B cell (primary cell): ENCODE results near the gene ARHGAP35. TPM values are rescaled to one million over a fixed set of nuclear protein-coding genes. Genes with fewer than 3 reads are reported as not detected.

Experiments
- ATAC-seq: fragments of 200-7000 bp; cut with Tn5 transposase; one replicate; pipeline ENCODE4 v1.10.0; 2021; ENCODE audit warnings: low read depth, mild to moderate bottlenecking, moderate number of reproducible peaks, moderate library complexity
- CTCF ChIA-PET: fragments of 350-600 bp; sonication (Branson Sonifier 250); formaldehyde crosslinking; loops from one replicate; lab custom pipeline; 2021; ENCODE audit warnings: antibody characterized with exemption, inconsistent platforms; lab: Charles Lee
- POLR2A ChIA-PET: fragments of 350-600 bp; sonication (Branson Sonifier 250); formaldehyde crosslinking; loops from one replicate; lab custom pipeline; 2021; ENCODE audit warnings: antibody characterized with exemption; lab: Charles Lee
- DNase-seq: peaks from one replicate; pipeline ENCODE4 v3.0.0; 2013
- H2AFZ ChIP-seq: 2 replicates; pipeline ENCODE4 v1.6.1; 2012; ENCODE audit warnings: mild to moderate bottlenecking, low read depth, low read length; ENCODE audit not compliant: insufficient read depth, poor library complexity, severe bottlenecking
- H3K27ac ChIP-seq, 2 donors: 1 replicate in 1 of 2; 2 replicates in 1 of 2; pipeline ENCODE4 v1.5.1; 2012 to 2013; ENCODE audit warnings: low read length in 2 of 2, mild to moderate bottlenecking in 2 of 2, moderate library complexity in 1 of 2
- H3K27me3 ChIP-seq, 4 experiments: fragments of 200-600 bp in 1 of 4; sonication (generic) in 1 of 4; replicated peaks in 1 of 4; 1 replicate in 2 of 4; 2 replicates in 2 of 4; pipeline versions ENCODE4 v1.6.1 to v1.7.0; 2013 to 2016; ENCODE audit warnings: low read length in 3 of 4, mild to moderate bottlenecking in 2 of 4, mixed read lengths in 1 of 4, moderate library complexity in 1 of 4; ENCODE audit not compliant: insufficient read depth in 4 of 4, control insufficient read depth in 3 of 4; ENCODE audit errors: control extremely low read depth in 1 of 4
- H3K36me3 ChIP-seq, 2 experiments: replicated peaks in 1 of 2; 1 replicate in 1 of 2; 2 replicates in 1 of 2; pipeline versions ENCODE4 v1.6.1 to v1.7.1; 2013; ENCODE audit warnings: low read length in 1 of 2; ENCODE audit not compliant: insufficient read depth in 2 of 2, control insufficient read depth in 1 of 2; ENCODE audit errors: control extremely low read depth in 1 of 2, extremely low read depth in 1 of 2
- H3K4me1 ChIP-seq, 2 donors: fragments of 200-600 bp in 1 of 2; sonication (generic) in 1 of 2; 1 replicate in 1 of 2; 2 replicates in 1 of 2; pipeline versions ENCODE4 v1.5.1 to v1.6.1; 2013 to 2017; ENCODE audit warnings: low read length in 2 of 2; ENCODE audit not compliant: control insufficient read depth in 2 of 2, insufficient read depth in 2 of 2
- H3K4me2 ChIP-seq: replicated peaks from 2 replicates; pipeline ENCODE3; 2012; ENCODE audit warnings: mild to moderate bottlenecking, low read depth, low read length; ENCODE audit not compliant: poor library complexity, severe bottlenecking
- H3K4me3 ChIP-seq, 5 experiments: fragments of 200-600 bp in 1 of 5; sonication (generic) in 1 of 5; 1 replicate in 3 of 5; 2 replicates in 2 of 5; pipeline versions ENCODE4 v1.5.1 to v1.7.0; 2011 to 2016; ENCODE audit warnings: low read length in 4 of 5, mild to moderate bottlenecking in 4 of 5, low read depth in 2 of 5, control low read depth in 1 of 5, moderate library complexity in 1 of 5; ENCODE audit not compliant: insufficient read depth in 1 of 5; ENCODE audit errors: control extremely low read depth in 1 of 5, extremely low read depth in 1 of 5
- H3K79me2 ChIP-seq: fragments of 200-600 bp; sonication (generic); one replicate; pipeline ENCODE4 v1.6.0; 2016; ENCODE audit warnings: low read length; ENCODE audit not compliant: control insufficient read depth, insufficient read depth
- H3K9ac ChIP-seq: fragments of 200-600 bp; sonication (generic); 2 replicates; pipeline ENCODE4 v1.6.1; 2017; ENCODE audit warnings: mild to moderate bottlenecking, low read length, moderate library complexity
- H3K9me3 ChIP-seq, 3 donors: one replicate each; pipeline versions ENCODE4 v1.6.1 to v1.7.1; 2013; ENCODE audit warnings: low read length in 2 of 3; ENCODE audit not compliant: control insufficient read depth in 2 of 3, insufficient read depth in 1 of 3; ENCODE audit errors: control extremely low read depth in 1 of 3
- H4K20me1 ChIP-seq: 2 replicates; pipeline ENCODE4 v1.6.0; 2012; ENCODE audit warnings: mild to moderate bottlenecking, low read length; ENCODE audit not compliant: insufficient read depth, control insufficient read depth, poor library complexity, severe bottlenecking
- H3K27ac Mint-ChIP-seq: one replicate; pipeline ENCODE4 v1.8.0; 2021; ENCODE audit warnings: mixed read lengths
- H3K27me3 Mint-ChIP-seq: one replicate; pipeline ENCODE4 v1.8.0; 2021; ENCODE audit warnings: mixed read lengths
- H3K4me1 Mint-ChIP-seq: one replicate; pipeline ENCODE4 v1.8.0; 2021; ENCODE audit warnings: mixed read lengths
- H3K4me3 Mint-ChIP-seq: one replicate; pipeline ENCODE4 v1.8.0; 2021; ENCODE audit warnings: mixed read lengths
- H3K9me3 Mint-ChIP-seq: one replicate; pipeline ENCODE4 v1.8.0; 2022; ENCODE audit warnings: mixed read lengths; ENCODE audit not compliant: insufficient read depth
- EZH2 ChIP-seq: IDR thresholded peaks from 2 replicates; pipeline ENCODE4 v1.6.1; 2012; ENCODE audit warnings: borderline replicate concordance, low read depth, mild to moderate bottlenecking, moderate library complexity, low read length; ENCODE audit not compliant: insufficient read depth, poor library complexity, severe bottlenecking
- WGBS: methylation state at CpG from one replicate; pipeline ENCODE4 v1.1.5; 2013; ENCODE audit warnings: missing lambda C conversion rate; ENCODE audit not compliant: insufficient coverage; 5-methylcytosine and 5-hydroxymethylcytosine counted together
- intact Hi-C: fragments of 100-400 bp; cut with micrococcal nuclease; formaldehyde crosslinking; loops from one replicate; pipeline ENCODE4 v1.10.0; 2022
- polyA plus RNA-seq: library from polyadenylated mRNA; depleted of rRNA; stranded (reverse); fragments of >200 nt; gene quantifications from 2 replicates; pipeline ENCODE4 v1.2.3, GENCODE V29; 2012
- total RNA-seq, 2 donors: library from RNA; stranded (reverse); fragments of 120-200 nt in 1 of 2; gene quantifications; 1 replicate in 1 of 2; 2 replicates in 1 of 2; pipeline versions ENCODE4 v1.2.3 to v1.2.4, GENCODE V29; 2013 to 2022
- TF ChIP-seq, protein P1 (sequence below): fragments of 200-600 bp; IDR thresholded peaks from one replicate; pipeline ENCODE4 v1.8.0; 2022; ENCODE audit warnings: antibody characterized with exemption, mild to moderate bottlenecking

The ARHGAP35 gene
- total and polyA plus RNA-seq, 2 donors (not counting 1 experiment from before 2014, with no cell fraction given), result 9.6 to 31.3 TPM

DNA sequence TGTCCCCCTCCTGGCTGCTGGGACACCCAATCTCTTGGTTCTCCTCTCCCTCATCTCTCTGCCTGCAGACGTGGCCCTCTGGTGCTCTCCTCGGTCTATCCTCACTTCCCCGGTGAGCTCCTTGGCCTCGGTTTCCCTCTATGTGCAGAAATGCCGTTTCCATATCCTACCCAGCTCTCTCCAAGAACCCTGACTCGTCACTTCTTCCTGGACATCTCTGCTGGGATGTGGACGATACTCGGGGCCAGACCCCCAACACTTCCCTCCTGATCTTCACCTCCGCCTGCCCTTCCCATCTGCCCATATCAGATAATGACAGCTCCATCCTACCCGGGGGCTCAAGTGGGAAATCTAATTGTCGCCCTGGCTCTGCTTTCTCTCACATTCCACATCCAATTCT lies 18.0 kb upstream of the ARHGAP35 start:
- H3K9me3 ChIP-seq, result no peaks in the 10 kb centered on the region
- intact Hi-C loops, result loop anchor here (5.0 kb wide), 1 partner anchor 315 kb away; no protein-coding TSS in a partner anchor
- no peak overlapping the region for H3K27ac Mint-ChIP-seq
- no peaks in the 10 kb centered on the region for H4K20me1 ChIP-seq
- peaks cover 8 to 16% of the 10 kb centered on the region in 2 donors for H3K4me1 ChIP-seq
- peaks cover 14% of the 10 kb centered on the region for H3K4me1 Mint-ChIP-seq
- H3K9ac ChIP-seq, result no peak overlapping the region
- peaks cover 0 to 24% of the 10 kb centered on the region in 2 experiments for H3K36me3 ChIP-seq
- ATAC-seq (no peak), DNase-seq (no peak)
- H3K4me2 ChIP-seq, result no peak overlapping the region
- no peak overlapping the region for H3K4me3 Mint-ChIP-seq
- H3K79me2 ChIP-seq, result peaks cover 24% of the 10 kb centered on the region
- ChIA-PET CTCF (interaction anchor here (4.2 to 8.5 kb wide), 3 partner anchors 77 to 94 kb away, joined by 51 to 245 read pairs (median 54); no protein-coding TSS in a partner anchor), POLR2A (no interaction called here)
- H3K27ac ChIP-seq, result no peak overlapping the region
- H3K4me3 ChIP-seq, result no peak overlapping the region
- H2AFZ ChIP-seq, result no peak overlapping the region
- no peak for TF ChIP-seq EZH2
- TF ChIP-seq, protein P1, sequence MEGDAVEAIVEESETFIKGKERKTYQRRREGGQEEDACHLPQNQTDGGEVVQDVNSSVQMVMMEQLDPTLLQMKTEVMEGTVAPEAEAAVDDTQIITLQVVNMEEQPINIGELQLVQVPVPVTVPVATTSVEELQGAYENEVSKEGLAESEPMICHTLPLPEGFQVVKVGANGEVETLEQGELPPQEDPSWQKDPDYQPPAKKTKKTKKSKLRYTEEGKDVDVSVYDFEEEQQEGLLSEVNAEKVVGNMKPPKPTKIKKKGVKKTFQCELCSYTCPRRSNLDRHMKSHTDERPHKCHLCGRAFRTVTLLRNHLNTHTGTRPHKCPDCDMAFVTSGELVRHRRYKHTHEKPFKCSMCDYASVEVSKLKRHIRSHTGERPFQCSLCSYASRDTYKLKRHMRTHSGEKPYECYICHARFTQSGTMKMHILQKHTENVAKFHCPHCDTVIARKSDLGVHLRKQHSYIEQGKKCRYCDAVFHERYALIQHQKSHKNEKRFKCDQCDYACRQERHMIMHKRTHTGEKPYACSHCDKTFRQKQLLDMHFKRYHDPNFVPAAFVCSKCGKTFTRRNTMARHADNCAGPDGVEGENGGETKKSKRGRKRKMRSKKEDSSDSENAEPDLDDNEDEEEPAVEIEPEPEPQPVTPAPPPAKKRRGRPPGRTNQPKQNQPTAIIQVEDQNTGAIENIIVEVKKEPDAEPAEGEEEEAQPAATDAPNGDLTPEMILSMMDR, result no peak
- no peaks in the 10 kb centered on the region for H3K27me3 Mint-ChIP-seq
- H3K9me3 Mint-ChIP-seq, result no peaks in the 10 kb centered on the region
- no peaks in the 10 kb centered on the region for H3K27me3 ChIP-seq
- 91% methylated on average over 11 of the region's 11 CpGs for WGBS

DNA sequence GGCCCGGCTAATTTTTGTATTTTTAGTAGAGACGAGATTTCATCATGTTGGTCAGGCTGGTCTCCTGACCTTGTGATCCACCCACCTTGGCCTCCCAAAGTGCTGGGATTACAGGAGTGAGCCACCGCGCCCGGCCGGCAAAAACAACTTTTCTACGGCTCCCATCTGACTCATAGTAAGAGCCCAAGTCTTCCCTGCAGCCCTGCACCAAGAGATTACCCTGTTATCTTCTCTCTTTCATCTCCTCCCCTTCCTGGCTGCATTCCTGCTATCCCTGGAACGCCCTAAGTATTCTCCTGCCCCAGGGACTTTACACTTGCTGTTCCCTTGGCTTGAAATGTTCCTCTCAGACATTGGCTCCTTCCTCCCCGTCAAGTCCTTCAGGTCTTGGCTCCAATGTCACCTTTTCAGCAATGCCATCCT lies 16.7 kb upstream of the ARHGAP35 start:
- no peaks in the 10 kb centered on the region for H3K9me3 Mint-ChIP-seq
- Histone ChIP-seq H3K27me3 (no peaks in the 10 kb centered on the region), H2AFZ (no peak overlapping the region), H3K79me2 (peaks cover 35% of the 10 kb centered on the region), H4K20me1 (peaks cover under 1% of the 10 kb centered on the region), H3K4me1 (peaks cover 8 to 16% of the 10 kb centered on the region in 2 donors), H3K4me3 (no peak overlapping the region), H3K36me3 (peaks cover 0 to 18% of the 10 kb centered on the region in 2 experiments), H3K9me3 (no peaks in the 10 kb centered on the region), H3K4me2 (no peak overlapping the region), H3K27ac (no peak overlapping the region), H3K9ac (no peak overlapping the region)
- H3K27me3 Mint-ChIP-seq, result no peaks in the 10 kb centered on the region
- TF ChIP-seq, protein P1, result no peak
- TF ChIP-seq EZH2, result no peak
- DNase-seq (no peak), ATAC-seq (no peak)
- peaks cover 18% of the 10 kb centered on the region for H3K4me1 Mint-ChIP-seq
- 98% methylated on average over 9 of the region's 9 CpGs for WGBS
- no peak overlapping the region for H3K27ac Mint-ChIP-seq
- CTCF ChIA-PET, result interaction anchor here (1.2 to 2.5 kb wide), 2 partner anchors 87 to 95 kb away, joined by 6 to 9 read pairs; no protein-coding TSS in a partner anchor
- POLR2A ChIA-PET, result interaction anchor here (0.5 kb wide), 1 partner anchor 76 kb away, joined by 6 read pairs; no protein-coding TSS in a partner anchor
- intact Hi-C loops, result loop anchor here (5.0 kb wide), 1 partner anchor 317 kb away; no protein-coding TSS in a partner anchor
- H3K4me3 Mint-ChIP-seq, result no peak overlapping the region
